Jurkat, Clone E6-1 (cell line): ENCODE measurements around the gene BMPER.
"Not testable (repeated sequence)": the region's sequence is repeated elsewhere in the genome, so short reads cannot be mapped to it uniquely, and the experiment has no call there.

Experiments used
- DNase-seq: peaks from one replicate; pipeline ENCODE4 v3.0.0-alpha.2; 2011; ENCODE audit warnings: low read depth, low spot score
- H3K4me3 ChIP-seq: 2 replicates; pipeline ENCODE4 v1.5.1; 2011; ENCODE audit warnings: mild to moderate bottlenecking, low read length, control low read depth, moderate library complexity

The BMPER gene

GRCh38 chr7:34174688-34175616 lies 269.6 kb downstream of the BMPER start:
- H3K4me3 ChIP-seq, DNase-seq: not testable (repeated sequence)

- no peak overlapping the region for H3K4me3 ChIP-seq
These were observed 270.5 kb downstream of the BMPER start for GRCh38 chr7:34175837-34176236.

GRCh38 chr7:34177476-34177875 lies 272.1 kb downstream of the BMPER start:
- no peak overlapping the region for H3K4me3 ChIP-seq
- no peak for DNase-seq

More at GRCh38 chr7:34175837-34176236, 270.5 kb downstream of the BMPER start:
- no peak for DNase-seq

GRCh38 chr7:34181271-34181958 lies 276.1 kb downstream of the BMPER start:
- DNase-seq, result no peak
- no peak overlapping the region for H3K4me3 ChIP-seq

- H3K4me3 ChIP-seq, result no peak overlapping the region
- DNase-seq, result no peak
These were observed 279.1 kb downstream of the BMPER start for GRCh38 chr7:34184466-34184865.

- DNase-seq, result no peak
- no peak overlapping the region for H3K4me3 ChIP-seq
These were observed 282.5 kb downstream of the BMPER start for GRCh38 chr7:34187798-34188307.

GRCh38 chr7:34189031-34189430 lies 283.7 kb downstream of the BMPER start:
- no peak for DNase-seq

GRCh38 chr7:34190299-34190698 lies 285.0 kb downstream of the BMPER start:
- H3K4me3 ChIP-seq, result no peak overlapping the region
- DNase-seq, result no peak

More at GRCh38 chr7:34189031-34189430, 283.7 kb downstream of the BMPER start:
- no peak overlapping the region for H3K4me3 ChIP-seq

GRCh38 chr7:34191162-34191561 lies 285.8 kb downstream of the BMPER start:
- no peak overlapping the region for H3K4me3 ChIP-seq
- no peak for DNase-seq

GRCh38 chr7:34191771-34192479 lies 286.6 kb downstream of the BMPER start:
- H3K4me3 ChIP-seq, result no peak overlapping the region
- DNase-seq, result no peak

GRCh38 chr7:34192906-34193305 lies 287.6 kb downstream of the BMPER start:
- no peak for DNase-seq
- H3K4me3 ChIP-seq, result no peak overlapping the region

GRCh38 chr7:34198231-34198641 lies 292.9 kb downstream of the BMPER start:
- DNase-seq, result no peak

More at GRCh38 chr7:34198231-34198641, 292.9 kb downstream of the BMPER start:
- no peak overlapping the region for H3K4me3 ChIP-seq
